ENCODE results near the gene LHX2. TPM values are rescaled to one million over a fixed set of nuclear protein-coding genes. Genes with fewer than 3 reads are reported as not detected.

LHX2 gene
- total RNA-seq, 3 donors from 2014 or later: not detected

DNA sequence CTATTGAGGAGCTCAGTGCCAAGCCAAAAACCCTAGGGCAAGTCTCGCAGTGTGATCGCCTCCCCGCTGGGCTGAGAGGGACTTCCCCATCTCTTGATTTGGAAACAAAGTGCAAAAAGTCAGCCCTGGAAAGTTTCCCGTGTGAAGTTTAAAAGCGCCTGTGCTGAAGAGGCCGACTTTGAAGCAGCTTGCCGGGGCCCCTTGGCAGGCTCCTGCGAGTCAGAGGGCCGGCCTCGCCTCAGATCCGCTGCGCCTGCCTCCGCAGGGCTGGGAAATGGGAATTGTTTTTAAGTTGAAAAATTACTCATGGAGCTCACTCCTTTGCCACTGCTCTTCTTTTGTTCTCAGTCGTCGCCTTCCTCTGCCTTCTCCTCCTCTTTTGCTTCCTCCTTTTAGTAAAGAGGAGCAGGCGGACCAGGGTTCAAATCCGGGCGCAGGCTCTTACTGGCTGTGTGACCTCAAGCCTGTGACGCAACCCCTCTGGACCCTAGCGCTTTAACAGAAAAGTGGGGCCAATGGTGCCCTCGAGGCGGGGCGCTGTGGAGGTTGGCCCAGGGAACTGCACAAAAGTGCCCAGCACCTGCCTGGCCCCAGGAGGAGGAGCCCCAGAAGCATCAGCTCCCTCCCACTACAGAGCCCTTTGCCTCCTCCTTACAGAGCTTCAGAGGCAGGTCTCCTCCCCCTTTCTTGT is 14.7 kb upstream of the LHX2 start:
- Histone ChIP-seq H3K27me3 (peaks cover 4 to 72% of the 10 kb centered on the region in 2 donors), H3K36me3 (no peaks in the 10 kb centered on the region), H3K9me3 (no peaks in the 10 kb centered on the region), H3K27ac (no peak overlapping the region), H3K4me3 (no peak overlapping the region), H3K4me1 (peaks cover 0 to 8% of the 10 kb centered on the region in 2 donors)
- no peak for DNase-seq (ENCODE audit: low spot score in 2 of 2)
- TF ChIP-seq POLR2AphosphoS5 (IDR thresholded peaks at IDR 0.05) (no peak), POLR2A (IDR thresholded peaks at IDR 0.05) (no peak)
- intact Hi-C loops (cut with DNase I; ENCODE audit: low total_unique reads): no loop called here

DNA sequence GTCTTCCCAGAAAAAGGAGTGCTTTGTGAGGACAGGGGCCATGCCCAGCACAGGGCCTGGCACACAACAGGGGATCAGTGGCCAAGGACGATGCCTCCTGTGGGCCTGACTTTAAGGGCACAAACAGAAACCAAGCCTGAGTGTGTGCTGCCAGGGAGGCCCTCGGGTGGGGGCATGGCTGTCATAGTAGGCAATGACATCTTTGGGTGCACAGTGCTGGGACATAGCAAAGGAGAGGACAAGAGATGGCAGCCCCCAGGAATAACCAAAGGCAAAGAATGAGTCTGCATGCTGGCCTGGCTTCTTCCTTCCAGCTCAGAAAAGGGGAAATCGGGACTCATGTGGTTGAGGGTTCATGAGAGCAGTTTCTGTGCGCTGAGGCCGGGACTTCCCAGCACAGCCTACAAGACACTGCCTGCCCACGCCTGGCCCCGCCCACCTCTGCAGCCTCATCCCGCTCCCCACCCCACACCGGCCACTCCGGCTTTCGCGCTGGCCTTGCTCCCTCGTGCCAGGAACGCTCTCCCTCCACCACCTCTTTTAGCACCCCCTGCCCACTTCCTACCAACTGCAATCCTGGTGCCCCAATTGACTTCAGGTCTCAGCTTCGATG is 13.8 kb upstream of the LHX2 start:
- peaks cover 4 to 79% of the 10 kb centered on the region in 2 donors for H3K27me3 ChIP-seq

DNA sequence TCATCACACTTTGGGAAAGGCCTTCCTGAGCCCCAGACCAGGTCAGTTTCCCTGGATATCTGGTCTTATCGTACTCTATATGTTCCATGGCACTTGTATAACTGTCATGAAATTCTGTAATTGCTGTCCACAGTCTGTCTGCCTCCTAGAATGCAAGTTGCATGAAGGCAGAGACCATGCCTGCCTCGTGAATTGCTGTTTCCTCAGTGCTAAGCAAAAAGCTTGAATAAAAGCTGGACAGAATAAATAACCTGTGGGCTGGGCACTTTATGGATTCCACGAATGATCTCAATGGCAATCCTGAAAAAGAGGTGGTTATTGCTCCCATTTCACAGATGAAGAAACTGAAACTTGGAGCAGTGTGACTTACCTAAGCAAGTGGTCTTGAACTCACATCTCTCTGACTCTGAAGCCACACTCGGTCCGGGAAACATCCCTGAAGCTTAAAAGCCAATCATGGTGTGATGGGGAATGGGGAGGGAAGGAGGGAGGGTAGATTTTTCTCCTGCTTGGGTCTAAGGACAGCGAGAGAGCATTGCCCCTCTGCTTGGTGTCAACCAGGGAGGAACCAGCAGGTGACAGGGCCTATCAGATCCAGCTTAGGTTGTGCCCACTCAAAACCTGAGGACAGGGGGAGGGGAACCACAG is 13.2 kb upstream of the LHX2 start:
- Histone ChIP-seq H3K27me3 (peaks cover 4 to 85% of the 10 kb centered on the region in 2 donors), H3K36me3 (no peaks in the 10 kb centered on the region), H3K27ac (no peak overlapping the region), H3K4me1 (peaks cover 0 to 8% of the 10 kb centered on the region in 2 donors), H3K4me3 (peak overlapping the region in 1 of 3 donors; percentile 62), H3K9me3 (no peaks in the 10 kb centered on the region)
- TF ChIP-seq POLR2A (IDR thresholded peaks at IDR 0.05) (no peak), POLR2AphosphoS5 (IDR thresholded peaks at IDR 0.05) (no peak)
- TF ChIP-seq, protein P1, sequence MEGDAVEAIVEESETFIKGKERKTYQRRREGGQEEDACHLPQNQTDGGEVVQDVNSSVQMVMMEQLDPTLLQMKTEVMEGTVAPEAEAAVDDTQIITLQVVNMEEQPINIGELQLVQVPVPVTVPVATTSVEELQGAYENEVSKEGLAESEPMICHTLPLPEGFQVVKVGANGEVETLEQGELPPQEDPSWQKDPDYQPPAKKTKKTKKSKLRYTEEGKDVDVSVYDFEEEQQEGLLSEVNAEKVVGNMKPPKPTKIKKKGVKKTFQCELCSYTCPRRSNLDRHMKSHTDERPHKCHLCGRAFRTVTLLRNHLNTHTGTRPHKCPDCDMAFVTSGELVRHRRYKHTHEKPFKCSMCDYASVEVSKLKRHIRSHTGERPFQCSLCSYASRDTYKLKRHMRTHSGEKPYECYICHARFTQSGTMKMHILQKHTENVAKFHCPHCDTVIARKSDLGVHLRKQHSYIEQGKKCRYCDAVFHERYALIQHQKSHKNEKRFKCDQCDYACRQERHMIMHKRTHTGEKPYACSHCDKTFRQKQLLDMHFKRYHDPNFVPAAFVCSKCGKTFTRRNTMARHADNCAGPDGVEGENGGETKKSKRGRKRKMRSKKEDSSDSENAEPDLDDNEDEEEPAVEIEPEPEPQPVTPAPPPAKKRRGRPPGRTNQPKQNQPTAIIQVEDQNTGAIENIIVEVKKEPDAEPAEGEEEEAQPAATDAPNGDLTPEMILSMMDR (IDR thresholded peaks at IDR 0.05): no peak
- DNase-seq (ENCODE audit: low spot score in 2 of 2): no peak
- intact Hi-C loops (cut with DNase I; ENCODE audit: low total_unique reads): no loop called here

More for the DNA sequence above, 13.8 kb upstream of the LHX2 start:
- peak in 1 of 2 donors; percentile 35 for DNase-seq (ENCODE audit: low spot score in 2 of 2)
- no peak for TF ChIP-seq POLR2AphosphoS5 (IDR thresholded peaks at IDR 0.05)
- TF ChIP-seq POLR2A (IDR thresholded peaks at IDR 0.05): no peak
- TF ChIP-seq, protein P1 (IDR thresholded peaks at IDR 0.05): no peak
- no peak overlapping the region for H3K27ac ChIP-seq
- peaks cover 0 to 8% of the 10 kb centered on the region in 2 donors for H3K4me1 ChIP-seq
- no peak overlapping the region for H3K4me3 ChIP-seq
- intact Hi-C loops (cut with DNase I; ENCODE audit: low total_unique reads): no loop called here
- H3K9me3 ChIP-seq: no peaks in the 10 kb centered on the region
- no peaks in the 10 kb centered on the region for H3K36me3 ChIP-seq

DNA sequence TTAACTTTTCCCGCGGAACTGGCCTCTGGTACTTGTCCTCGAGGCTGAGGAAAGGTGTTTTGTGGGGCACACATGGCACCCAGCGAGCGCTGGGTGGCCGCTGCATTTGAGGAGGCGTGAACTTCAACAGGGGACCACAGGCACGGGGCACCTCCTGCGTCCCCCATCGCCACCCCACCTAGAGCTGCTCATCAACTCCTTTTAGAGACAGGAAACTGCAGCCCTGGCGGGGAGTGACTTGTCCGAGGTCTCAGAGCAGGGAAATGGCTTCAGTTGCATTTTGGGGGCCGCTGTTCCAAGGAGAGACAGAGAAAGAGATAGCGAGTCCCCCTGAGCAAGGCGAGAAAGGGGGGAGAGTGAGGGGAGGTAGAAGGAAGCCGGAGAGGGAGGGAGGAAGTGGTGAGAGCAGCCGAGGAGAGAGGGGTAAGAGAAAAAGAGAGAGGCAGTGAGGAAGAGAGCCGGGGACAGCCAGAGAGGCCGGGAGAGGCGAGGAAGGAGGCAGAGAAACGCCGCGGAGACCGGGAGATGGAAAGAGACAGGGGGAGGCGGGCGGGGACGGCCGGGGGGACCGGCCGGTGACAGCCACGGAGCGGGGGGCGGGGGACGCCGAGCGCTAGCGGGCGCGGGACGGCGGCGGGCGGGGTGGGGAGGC is 12.5 kb upstream of the LHX2 start:
- H3K27ac ChIP-seq: no peak overlapping the region
- no peak for DNase-seq (ENCODE audit: low spot score in 2 of 2)
- no peaks in the 10 kb centered on the region for H3K9me3 ChIP-seq
- peak overlapping the region; percentile 19 to 62 (median 30) for H3K4me3 ChIP-seq
- intact Hi-C loops (cut with DNase I; ENCODE audit: low total_unique reads): no loop called here
- no peak for TF ChIP-seq POLR2A (IDR thresholded peaks at IDR 0.05)
- TF ChIP-seq, protein P1 (IDR thresholded peaks at IDR 0.05): no peak
- TF ChIP-seq POLR2AphosphoS5 (IDR thresholded peaks at IDR 0.05): no peak
- no peaks in the 10 kb centered on the region for H3K36me3 ChIP-seq
- peaks cover 4 to 87% of the 10 kb centered on the region in 2 donors for H3K27me3 ChIP-seq
- H3K4me1 ChIP-seq: peaks cover 0 to 8% of the 10 kb centered on the region in 2 donors

DNA sequence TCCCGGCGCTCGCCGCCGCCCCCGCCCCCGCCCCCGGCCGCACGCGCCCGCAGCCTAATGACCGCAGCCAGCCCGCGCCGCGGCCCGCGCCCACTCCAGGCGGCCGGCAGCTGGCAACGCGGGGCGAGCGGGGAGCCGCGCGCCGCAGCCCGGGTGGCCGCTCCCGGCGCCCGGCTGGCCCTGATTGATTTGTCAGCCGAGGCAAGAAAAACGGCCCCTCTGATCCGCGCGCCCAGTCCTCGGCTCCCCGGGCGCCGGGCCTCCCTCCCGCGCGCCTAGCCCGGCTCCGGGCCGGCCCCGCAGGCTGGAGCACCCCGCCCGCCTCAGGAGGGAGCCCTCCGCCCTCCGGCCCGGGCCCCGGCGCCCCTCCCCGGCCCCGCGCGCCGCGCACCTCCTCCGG is 11.9 kb upstream of the LHX2 start:
- peaks cover 0 to 8% of the 10 kb centered on the region in 2 donors for H3K4me1 ChIP-seq
- TF ChIP-seq, protein P1 (IDR thresholded peaks at IDR 0.05): no peak
- TF ChIP-seq POLR2A (IDR thresholded peaks at IDR 0.05) (no peak), POLR2AphosphoS5 (IDR thresholded peaks at IDR 0.05) (no peak)
- DNase-seq (ENCODE audit: low spot score in 2 of 2): no peak
- H3K36me3 ChIP-seq: no peaks in the 10 kb centered on the region
- H3K4me3 ChIP-seq: peak overlapping the region in 2 of 3 donors; percentile 26 to 62
- no peaks in the 10 kb centered on the region for H3K9me3 ChIP-seq
- H3K27me3 ChIP-seq: peaks cover 4 to 87% of the 10 kb centered on the region in 2 donors
- H3K27ac ChIP-seq: no peak overlapping the region
- intact Hi-C loops (cut with DNase I; ENCODE audit: low total_unique reads): no loop called here
